HFFc6 (cell line): ENCODE data around the gene LHFPL3. TPM values are rescaled to one million over a fixed set of nuclear protein-coding genes. Genes with fewer than 3 reads are reported as not detected.

Source experiments
- DNase-seq: peaks from one replicate; pipeline ENCODE4 v3.0.0-alpha.2; 2018
- H3K27ac Mint-ChIP-seq: 2 replicates; pipeline ENCODE4 v1.8.0; 2020; ENCODE audit warnings: mild to moderate bottlenecking, mixed read lengths
- H3K27me3 Mint-ChIP-seq: 2 replicates; pipeline ENCODE4 v1.8.0; 2021; ENCODE audit warnings: mild to moderate bottlenecking, moderate library complexity, mixed read lengths; ENCODE audit not compliant: insufficient read depth
- H3K36me3 Mint-ChIP-seq: 2 replicates; pipeline ENCODE4 v1.8.0; 2021; ENCODE audit warnings: low read depth, mixed read lengths
- H3K4me1 Mint-ChIP-seq: 2 replicates; pipeline ENCODE4 v1.8.0; 2020; ENCODE audit warnings: low read depth, mixed read lengths
- H3K4me3 Mint-ChIP-seq: 2 replicates; pipeline ENCODE4 v1.8.0; 2020; ENCODE audit warnings: mild to moderate bottlenecking, moderate library complexity, mixed read lengths
- H3K9me3 Mint-ChIP-seq: 2 replicates; pipeline ENCODE4 v1.8.0; 2020; ENCODE audit warnings: mild to moderate bottlenecking, mixed read lengths
- total RNA-seq, 6 experiments: library from RNA; stranded (reverse); fragmentation: NEBNext Ultra II Directional; extraction: Animal tissue kit (Norgen Biotek cat#: 25700); gene quantifications; 2 replicates in 1 of 6; 3 replicates in 5 of 6; pipeline ENCODE4 v1.2.3, GENCODE V29; 2021
- TF ChIP-seq, protein P1 (sequence below): fragments of 200-600 bp; sonication (generic); IDR thresholded peaks from 2 replicates; pipeline ENCODE4 v1.5.0; 2021; ENCODE audit warnings: antibody characterized with exemption, mild to moderate bottlenecking

Gene LHFPL3
- total RNA-seq, 6 experiments from 2014 or later: not detected

DNA sequence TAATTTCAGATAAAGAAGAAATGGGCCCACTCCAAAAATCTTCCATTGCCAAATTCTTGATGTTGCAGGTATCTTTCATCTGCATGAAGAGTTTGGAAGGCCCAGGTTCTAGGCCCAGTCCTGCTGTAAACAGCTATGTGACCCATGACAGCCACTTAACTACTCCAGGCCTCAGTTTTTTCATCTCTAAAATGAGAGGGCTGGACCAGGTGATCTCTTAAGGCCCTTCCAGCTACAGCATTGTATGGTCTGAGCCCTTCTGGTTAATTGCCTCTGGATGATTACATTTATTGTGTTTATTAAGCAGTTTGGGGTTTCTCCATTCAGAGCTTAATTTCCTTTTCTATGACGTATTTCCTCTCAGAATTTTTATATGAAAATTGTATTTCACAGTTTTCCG, 494.8 kb downstream of the LHFPL3 start:
- Mint-ChIP-seq H3K9me3 (no peaks in the 10 kb centered on the region), H3K4me1 (no peaks in the 10 kb centered on the region), H3K36me3 (no peaks in the 10 kb centered on the region), H3K27ac (no peak overlapping the region), H3K27me3 (peaks cover 6% of the 10 kb centered on the region), H3K4me3 (no peak overlapping the region)
- TF ChIP-seq, protein P1, sequence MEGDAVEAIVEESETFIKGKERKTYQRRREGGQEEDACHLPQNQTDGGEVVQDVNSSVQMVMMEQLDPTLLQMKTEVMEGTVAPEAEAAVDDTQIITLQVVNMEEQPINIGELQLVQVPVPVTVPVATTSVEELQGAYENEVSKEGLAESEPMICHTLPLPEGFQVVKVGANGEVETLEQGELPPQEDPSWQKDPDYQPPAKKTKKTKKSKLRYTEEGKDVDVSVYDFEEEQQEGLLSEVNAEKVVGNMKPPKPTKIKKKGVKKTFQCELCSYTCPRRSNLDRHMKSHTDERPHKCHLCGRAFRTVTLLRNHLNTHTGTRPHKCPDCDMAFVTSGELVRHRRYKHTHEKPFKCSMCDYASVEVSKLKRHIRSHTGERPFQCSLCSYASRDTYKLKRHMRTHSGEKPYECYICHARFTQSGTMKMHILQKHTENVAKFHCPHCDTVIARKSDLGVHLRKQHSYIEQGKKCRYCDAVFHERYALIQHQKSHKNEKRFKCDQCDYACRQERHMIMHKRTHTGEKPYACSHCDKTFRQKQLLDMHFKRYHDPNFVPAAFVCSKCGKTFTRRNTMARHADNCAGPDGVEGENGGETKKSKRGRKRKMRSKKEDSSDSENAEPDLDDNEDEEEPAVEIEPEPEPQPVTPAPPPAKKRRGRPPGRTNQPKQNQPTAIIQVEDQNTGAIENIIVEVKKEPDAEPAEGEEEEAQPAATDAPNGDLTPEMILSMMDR: no peak
- DNase-seq: no peak

DNA sequence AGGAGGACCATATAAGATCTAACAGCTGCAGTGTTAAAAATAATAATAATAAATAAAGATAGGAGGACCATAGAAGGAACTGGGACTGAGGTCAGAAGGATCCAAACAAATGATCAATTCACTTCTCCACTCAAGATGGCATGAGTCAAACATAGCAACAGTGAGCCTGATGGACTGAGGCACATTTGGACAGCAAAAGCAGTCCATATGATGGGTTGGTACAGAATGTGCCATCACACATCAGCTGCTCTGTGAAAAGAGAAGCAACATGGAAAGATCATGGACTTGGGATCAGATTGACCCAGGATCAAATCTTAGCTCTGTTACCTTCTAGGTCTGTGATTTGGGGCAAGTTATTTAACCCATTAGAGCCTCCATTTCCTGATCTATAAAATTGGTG, 496.7 kb downstream of the LHFPL3 start:
- TF ChIP-seq, protein P1: no peak
- no peaks in the 10 kb centered on the region for H3K36me3 Mint-ChIP-seq
- no peaks in the 10 kb centered on the region for H3K9me3 Mint-ChIP-seq
- peaks cover 2% of the 10 kb centered on the region; the same call in 1 of the 2 replicates for H3K27me3 Mint-ChIP-seq
- no peaks in the 10 kb centered on the region for H3K4me1 Mint-ChIP-seq
- H3K4me3 Mint-ChIP-seq: no peak overlapping the region
- no peak for DNase-seq
- H3K27ac Mint-ChIP-seq: no peak overlapping the region

GRCh38 chr7:104826135-104826534, 497.7 kb downstream of the LHFPL3 start:
- Mint-ChIP-seq H3K4me3 (no peak overlapping the region), H3K36me3 (no peaks in the 10 kb centered on the region), H3K27me3 (no peaks in the 10 kb centered on the region; the same call in 1 of the 2 replicates), H3K27ac (no peak overlapping the region), H3K9me3 (no peaks in the 10 kb centered on the region), H3K4me1 (no peaks in the 10 kb centered on the region)
- DNase-seq: no peak
- TF ChIP-seq, protein P1: no peak

DNA sequence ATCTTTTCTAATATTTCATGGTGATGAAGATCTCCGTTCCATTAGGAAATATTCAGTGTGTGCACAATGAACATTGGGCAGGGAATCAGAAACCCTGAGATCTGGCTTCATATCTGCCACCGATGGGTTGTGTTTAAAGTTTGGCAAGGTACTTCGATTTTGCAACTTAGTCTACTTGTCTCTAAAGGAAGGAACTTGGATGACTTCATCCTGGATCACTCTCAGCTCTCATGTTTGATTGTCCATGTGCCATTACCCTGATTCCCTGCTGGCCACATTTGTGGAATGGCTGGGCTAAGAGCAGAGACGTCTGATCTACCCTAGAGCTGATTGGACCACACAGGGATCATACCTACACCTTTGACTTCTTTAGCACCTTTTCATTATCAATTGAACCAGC, 508.6 kb downstream of the LHFPL3 start:
- TF ChIP-seq, protein P1: no peak
- no peak for DNase-seq
- peaks cover 4% of the 10 kb centered on the region for H3K27me3 Mint-ChIP-seq
- no peak overlapping the region for H3K4me3 Mint-ChIP-seq
- no peaks in the 10 kb centered on the region for H3K4me1 Mint-ChIP-seq
- H3K36me3 Mint-ChIP-seq: no peaks in the 10 kb centered on the region
- H3K27ac Mint-ChIP-seq: no peak overlapping the region
- H3K9me3 Mint-ChIP-seq: no peaks in the 10 kb centered on the region

DNA sequence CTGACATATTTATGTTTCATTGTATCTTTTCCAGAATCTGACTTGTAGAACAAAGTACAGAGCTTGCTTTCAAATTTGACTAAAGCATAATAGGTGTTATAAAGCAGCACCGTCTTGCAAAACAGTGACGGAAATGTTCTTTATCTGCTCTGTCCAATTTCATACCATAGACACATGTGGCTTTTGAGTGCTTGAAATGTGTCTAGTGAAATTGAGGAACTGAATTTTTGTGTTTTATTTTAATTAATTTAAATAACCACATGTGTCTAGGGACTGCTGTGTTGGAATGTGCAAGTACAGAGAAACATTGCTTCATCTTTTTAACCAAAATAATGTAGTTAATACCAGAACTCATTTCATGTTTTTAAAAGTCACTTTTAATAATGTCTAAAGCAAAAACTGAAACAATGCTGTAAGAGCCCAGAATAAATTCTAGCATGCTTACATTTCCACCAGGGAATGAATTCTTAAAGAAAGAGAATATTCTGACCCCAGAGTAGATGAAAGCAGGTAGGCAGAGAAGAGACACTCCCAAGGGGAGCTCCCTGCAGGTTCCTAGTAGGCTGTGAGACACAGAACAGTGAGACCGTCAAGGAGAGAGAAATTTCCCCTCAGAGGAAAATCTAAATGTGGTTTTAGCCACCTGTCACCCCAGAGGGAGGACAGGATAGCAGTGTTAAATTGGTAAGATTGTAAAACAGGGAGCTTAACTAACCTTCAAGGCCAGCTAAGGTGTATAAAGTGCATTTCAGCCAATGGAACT, 510.3 kb downstream of the LHFPL3 start:
- Mint-ChIP-seq H3K9me3 (no peaks in the 10 kb centered on the region), H3K27ac (no peak overlapping the region), H3K27me3 (peaks cover 8% of the 10 kb centered on the region), H3K36me3 (no peaks in the 10 kb centered on the region), H3K4me1 (no peaks in the 10 kb centered on the region), H3K4me3 (no peak overlapping the region)
- TF ChIP-seq, protein P1: no peak
- no peak for DNase-seq
